Muscle of back (tissue), 13 donors: Measurements from ENCODE around the gene CCNDBP1. TPM values are rescaled to one million over a fixed set of nuclear protein-coding genes. Genes with fewer than 3 reads are reported as not detected.
A peak's percentile ranks its signal among the peaks of the same experiment; 100 is the strongest.
"Not testable (repeated sequence)": the region's sequence is repeated elsewhere in the genome, so short reads cannot be mapped to it uniquely, and the experiment has no call there.

Experiments
- DNase-seq, 3 donors: peaks; one replicate each; pipeline versions ENCODE4 v3.0.0 to v3.0.0-alpha.2; 2013
- long read RNA-seq, 9 donors: transcript quantifications; one replicate each; lab custom pipeline, GENCODE V29; 2026
- polyA plus RNA-seq, 10 donors: library from polyadenylated mRNA; unstranded; fragments of 120-200 nt; gene quantifications; one replicate each; pipeline ENCODE4 v1.2.1, GENCODE V29; 2013; ENCODE audit not compliant: insufficient read length in 10 of 10

CCNDBP1 gene, protein sequence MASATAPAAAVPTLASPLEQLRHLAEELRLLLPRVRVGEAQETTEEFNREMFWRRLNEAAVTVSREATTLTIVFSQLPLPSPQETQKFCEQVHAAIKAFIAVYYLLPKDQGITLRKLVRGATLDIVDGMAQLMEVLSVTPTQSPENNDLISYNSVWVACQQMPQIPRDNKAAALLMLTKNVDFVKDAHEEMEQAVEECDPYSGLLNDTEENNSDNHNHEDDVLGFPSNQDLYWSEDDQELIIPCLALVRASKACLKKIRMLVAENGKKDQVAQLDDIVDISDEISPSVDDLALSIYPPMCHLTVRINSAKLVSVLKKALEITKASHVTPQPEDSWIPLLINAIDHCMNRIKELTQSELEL
- 10 to 100 TPM; 36.2 to 46.0 (median 41.0) TPM for polyA plus RNA-seq
- long read RNA-seq, donor 1, transcript CCNDBP1-201 (11 exons, 3,660 nt): major isoform, 9 of 10 reads
- long read RNA-seq, donor 1, partial matches to known transcripts: 0 of 10 reads
- long read RNA-seq, donor 1, other reads (novel, unspliced or antisense): 0 of 10 reads
- long read RNA-seq, donor 2, transcript CCNDBP1-201 (11 exons, 3,660 nt): major isoform, 10 of 15 reads
- long read RNA-seq, donor 2, partial matches to known transcripts: 0 of 15 reads
- long read RNA-seq, donor 2, other reads (novel, unspliced or antisense): 0 of 15 reads
- long read RNA-seq, donor 3: 0 reads
- long read RNA-seq, donor 4, transcript CCNDBP1-201 (11 exons, 3,660 nt): major isoform, 12 of 14 reads
- long read RNA-seq, donor 4, partial matches to known transcripts: 0 of 14 reads
- long read RNA-seq, donor 4, other reads (novel, unspliced or antisense): 0 of 14 reads
- long read RNA-seq, donor 5, transcript CCNDBP1-201 (11 exons, 3,660 nt): major isoform, 9 of 11 reads
- long read RNA-seq, donor 5, partial matches to known transcripts: 0 of 11 reads
- long read RNA-seq, donor 5, other reads (novel, unspliced or antisense): 0 of 11 reads
- long read RNA-seq, donor 6, transcript CCNDBP1-201 (11 exons, 3,660 nt): major isoform, 14 of 18 reads
- long read RNA-seq, donor 6, partial matches to known transcripts: 0 of 18 reads
- long read RNA-seq, donor 6, other reads (novel, unspliced or antisense): 0 of 18 reads
- long read RNA-seq, donor 7, transcript CCNDBP1-207 (2 exons, 750 nt): major isoform, 8 of 16 reads
- long read RNA-seq, donor 7, transcript CCNDBP1-201 (11 exons, 3,660 nt): minor isoform, 6 of 16 reads
- long read RNA-seq, donor 7, partial matches to known transcripts: 0 of 16 reads
- long read RNA-seq, donor 7, other reads (novel, unspliced or antisense): 0 of 16 reads
- long read RNA-seq, donor 8, transcript CCNDBP1-201 (11 exons, 3,660 nt): major isoform, 14 of 15 reads
- long read RNA-seq, donor 8, partial matches to known transcripts: 0 of 15 reads
- long read RNA-seq, donor 8, other reads (novel, unspliced or antisense): 0 of 15 reads
- long read RNA-seq, donor 9, partial matches to known transcripts: 0 of 1 reads
- long read RNA-seq, donor 9, other reads (novel, unspliced or antisense): 0 of 1 reads

DNA sequence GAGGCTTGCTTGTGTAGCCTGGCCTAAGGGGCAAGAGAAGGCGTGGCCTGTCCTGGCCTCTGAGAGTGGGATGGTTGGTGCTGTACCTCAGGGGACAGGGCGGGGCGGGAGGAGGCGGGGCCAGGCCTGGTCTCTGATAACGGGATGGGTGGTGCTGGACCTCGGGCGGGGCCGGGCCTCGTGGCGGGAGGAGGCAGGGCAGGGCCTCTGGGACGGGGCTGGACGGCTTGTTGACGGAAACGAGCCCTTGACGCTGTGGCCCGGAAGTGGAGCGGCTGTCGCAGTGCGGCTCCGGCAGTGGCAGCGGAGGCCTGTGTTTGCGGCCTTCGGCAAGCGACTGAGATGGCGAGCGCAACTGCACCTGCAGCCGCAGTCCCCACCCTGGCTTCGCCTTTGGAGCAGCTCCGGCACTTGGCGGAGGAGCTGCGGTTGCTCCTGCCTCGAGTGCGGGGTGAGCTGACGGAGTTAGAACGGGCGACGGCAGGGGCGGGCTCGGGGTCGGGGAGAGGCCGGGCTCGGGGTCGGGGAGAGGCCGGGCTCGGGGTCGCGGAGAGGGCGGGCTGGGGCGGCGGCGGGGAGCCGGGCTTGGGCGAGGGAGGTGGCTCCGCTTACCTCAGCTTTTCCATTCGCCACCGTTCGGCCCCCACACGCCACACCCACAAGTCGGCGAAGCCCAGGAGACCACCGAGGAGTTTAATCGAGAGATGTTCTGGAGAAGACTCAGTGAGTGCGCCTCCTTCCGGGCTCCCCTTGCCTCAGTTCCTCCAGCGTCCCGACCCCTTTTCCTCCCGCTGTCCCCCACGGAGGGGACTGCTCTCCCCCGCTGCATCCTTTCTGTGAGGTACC is at the start of gene CCNDBP1:
Gene CCNDBP1 (plus strand): TSS at position 247 of the 846 bp plus-strand sequence. CDS start 96 bp downstream, at position 343.
- DNase-seq: peak; percentile 67 to 88 (median 73)

DNA sequence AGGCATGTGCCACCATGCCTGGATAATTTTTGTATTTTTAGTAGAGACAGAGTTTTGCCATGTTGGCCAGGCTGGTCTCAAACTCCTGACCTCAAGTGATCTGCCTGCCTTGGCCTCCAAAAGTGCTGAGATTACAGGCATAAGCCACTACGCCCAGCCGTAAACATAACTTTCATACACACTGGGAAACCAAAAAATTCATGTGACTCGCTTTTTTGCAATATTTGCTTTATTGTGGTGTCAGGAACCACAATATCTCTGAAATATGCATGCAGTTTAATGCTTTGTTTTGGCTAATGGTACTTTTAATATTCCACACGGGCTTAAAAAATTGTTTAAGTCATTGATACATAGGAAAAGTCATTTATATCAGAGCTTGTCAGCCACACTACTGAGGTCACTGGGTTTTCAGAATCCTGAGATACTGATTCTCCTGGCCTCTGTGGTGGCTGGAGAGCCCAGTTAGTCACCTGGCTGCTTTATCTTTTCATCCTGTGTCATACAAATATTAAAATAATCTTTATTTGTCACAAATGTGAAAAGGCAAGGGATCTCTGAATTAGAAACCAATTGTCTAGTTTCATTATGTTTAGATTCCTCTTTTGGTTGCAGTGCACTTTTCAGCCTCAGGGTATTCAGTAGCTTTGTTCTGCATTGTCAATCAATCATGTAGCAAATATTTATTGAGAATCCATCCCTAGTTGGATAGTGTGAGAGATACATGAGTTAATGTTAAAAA is 41.8 kb upstream of the CCNDBP1 start:
- DNase-seq: no peak

DNA sequence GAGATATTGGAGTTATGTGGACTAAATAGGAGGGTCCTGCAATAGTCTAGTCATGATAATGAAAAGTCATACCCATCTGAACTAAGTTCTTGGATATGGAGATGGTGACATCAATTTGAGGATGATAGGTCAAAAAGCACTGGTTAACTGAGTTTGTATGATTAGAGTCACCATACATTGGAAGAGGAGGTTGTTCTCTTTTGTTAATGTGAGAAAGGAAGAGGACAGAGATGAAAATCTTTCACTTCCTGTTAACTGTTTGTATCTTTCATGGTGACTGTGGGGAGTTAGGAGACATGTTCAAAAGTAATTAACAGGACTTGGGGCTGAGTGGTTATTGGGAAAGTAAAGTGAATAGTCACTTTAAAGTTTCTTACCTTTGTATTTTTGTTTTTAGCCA is 40.7 kb upstream of the CCNDBP1 start:
- no peak for DNase-seq

DNA sequence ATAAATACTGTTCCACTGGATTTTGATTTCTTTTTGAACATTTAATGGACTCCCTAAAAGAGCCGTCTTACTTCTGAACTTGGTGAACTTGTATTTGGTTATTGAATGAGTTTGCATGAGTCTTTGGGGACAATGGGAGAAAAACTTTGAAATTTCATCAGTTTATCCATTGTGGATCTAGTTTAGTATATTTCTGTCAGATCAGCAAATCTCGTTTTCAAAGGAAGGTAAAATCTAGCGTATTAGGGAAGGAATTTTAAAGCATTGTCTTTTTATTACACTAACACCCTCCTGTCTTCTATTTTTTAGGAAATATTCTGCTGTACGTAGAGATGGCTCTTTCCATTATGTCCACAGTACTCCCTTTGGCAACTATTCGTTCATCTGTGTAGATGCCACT is 39.0 kb upstream of the CCNDBP1 start:
- DNase-seq: no peak

DNA sequence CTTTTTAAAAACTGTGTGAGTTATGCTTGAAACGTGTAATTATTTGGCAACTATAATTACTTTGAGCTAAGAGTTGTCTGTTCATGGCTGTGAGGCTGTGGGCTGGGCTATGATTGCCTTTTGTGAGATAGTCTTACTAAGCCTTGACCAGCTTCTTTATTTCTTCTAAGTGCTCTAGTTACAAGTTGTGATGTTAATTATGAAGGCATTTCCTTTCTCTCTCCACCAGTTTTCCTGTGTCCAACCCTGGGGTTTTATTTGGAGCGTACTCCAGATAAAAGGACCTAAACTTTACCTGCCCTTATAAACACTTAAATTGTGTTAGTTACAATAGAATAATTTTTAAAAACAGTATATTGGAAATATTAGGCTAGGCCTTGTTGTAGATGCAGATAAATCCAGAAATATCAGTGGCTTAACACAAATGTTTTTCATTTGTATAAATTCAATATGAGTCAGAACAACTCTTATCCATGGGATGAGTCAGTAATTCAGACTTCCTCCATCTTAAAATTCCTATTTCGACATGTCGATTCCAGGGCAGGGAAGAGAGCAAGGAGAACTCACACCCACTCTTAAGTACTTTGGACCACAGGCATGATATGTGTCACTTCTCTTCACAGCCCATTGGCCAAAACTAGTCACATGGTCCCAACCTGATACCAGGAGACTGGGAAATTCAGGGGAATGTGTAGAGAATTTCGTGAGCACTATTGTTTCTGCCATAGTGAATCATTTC is 34.8 kb upstream of the CCNDBP1 start:
- DNase-seq: peak in 1 of 3 donors; percentile 92

DNA sequence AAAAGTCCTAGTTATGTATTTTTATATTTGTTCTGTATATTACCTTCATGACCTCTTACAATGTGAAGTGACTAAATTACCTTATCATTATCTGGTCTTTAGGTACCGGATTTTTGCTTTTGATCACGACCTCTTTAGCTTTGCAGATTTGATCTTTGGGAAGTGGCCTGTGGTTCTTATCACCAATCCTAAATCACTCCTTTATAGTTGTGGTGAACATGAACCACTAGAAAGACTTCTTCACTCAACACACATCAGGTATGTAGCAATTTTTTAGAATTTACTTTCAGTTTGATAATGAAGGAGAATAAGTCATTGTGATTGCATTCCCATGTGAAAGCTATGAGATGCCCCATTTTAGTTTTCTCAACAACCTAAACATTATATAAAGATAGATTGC is 33.5 kb upstream of the CCNDBP1 start:
- no peak for DNase-seq

DNA sequence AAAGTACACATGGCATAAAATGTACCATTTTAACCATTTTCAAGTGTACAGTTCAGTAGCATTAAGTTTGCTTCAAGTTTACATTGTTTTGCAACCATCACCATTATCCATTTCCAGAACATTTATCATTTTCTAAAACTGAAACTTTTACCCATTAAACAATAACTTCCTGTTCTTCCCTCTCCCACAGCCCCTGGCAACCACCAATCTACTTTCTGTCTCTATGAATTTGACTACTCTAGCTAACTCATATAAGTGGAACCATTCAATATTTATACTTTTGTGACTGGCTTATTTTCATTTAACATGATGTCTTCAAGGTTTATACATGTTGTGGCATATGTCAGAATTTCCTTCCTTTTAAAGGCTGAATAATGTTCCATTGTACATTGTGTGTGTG is 31.9 kb upstream of the CCNDBP1 start:
- no peak for DNase-seq

DNA sequence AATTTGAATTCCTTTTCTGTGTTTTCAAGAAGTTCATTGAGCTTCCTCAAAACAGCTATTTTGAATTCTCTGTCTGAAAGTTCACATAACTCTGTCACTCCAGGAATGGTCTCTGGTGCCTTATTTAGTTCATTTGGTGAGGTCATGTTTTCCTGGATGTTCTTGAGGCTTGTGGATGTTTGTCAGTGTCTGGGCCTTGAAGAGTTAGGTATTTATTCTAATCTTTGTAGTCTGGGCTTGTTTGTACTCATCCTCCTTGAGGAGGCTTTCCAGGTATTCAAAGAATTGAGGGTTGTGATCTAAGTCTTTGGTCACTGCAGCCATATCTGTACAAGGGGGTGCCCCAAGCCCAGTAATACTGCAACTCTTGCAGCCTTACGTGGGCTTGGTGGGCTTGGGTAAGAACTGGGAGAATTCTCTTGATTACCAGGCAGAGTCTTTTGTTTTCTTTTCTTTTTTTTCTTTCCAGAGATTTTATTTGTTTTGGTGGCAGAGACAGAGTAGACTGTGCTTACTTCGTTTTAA is 19.3 kb upstream of the CCNDBP1 start:
- no peak for DNase-seq

DNA sequence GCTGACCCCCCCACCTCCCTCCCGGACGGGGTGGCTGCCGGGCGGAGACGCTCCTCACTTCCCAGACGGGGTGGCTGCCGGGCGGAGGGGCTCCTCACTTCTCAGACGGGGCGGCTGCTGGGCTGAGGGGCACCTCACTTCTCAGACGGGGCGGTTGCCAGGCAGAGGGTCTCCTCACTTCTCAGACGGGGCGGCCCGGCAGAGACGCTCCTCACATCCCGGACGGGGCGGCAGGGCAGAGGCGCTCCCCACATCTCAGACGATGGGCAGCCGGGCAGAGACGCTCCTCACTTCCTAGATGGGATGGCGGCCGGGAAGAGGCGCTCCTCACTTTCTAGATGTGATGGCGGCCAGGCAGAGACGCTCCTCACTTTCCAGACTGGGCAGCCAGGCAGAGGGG is 17.9 kb upstream of the CCNDBP1 start:
- DNase-seq: not testable (repeated sequence)

DNA sequence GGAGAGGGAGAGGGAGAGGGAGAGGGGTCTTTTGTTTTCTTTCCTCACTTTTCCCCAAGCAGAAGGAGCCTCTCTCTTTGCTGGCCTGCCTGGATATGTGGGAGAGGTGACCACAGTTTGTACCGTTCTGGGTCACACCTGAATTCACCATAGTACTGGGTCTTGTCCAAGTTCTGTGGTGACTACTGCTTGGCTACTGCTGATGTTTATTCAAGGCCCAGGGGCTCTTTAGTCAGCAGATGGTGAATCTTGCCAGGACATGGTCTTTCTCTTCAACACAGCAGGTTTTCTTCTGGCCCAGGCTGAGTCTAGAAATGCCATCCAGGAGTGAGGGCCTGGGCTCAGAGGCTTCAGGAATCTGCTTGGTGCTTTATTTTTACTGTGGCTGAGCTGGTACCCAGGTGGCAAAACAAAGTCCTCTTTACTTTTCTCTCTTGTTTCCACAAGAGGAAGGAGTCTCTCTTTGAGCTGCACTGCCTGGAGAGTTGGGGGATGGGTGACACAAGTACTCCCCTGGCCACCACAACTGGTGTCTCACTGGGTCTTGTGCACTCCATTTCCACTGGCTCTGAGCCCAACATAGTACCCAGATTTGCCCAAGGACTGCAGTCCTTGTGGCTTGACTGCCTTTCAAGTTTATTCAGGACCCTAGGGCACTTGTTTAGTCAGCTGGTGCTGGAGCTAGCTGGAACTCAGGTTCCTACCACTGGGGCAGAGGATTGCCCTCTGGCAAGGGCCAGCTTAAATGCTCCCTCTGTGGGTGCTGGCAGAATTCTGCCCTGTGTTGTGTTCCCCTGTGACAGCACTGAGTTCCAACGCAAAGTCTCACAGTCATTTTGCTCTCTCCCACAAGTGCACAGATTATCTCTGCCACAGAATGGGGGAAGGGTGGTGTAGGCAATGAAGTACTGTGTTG is 16.8 kb upstream of the CCNDBP1 start:
- DNase-seq: no peak

DNA sequence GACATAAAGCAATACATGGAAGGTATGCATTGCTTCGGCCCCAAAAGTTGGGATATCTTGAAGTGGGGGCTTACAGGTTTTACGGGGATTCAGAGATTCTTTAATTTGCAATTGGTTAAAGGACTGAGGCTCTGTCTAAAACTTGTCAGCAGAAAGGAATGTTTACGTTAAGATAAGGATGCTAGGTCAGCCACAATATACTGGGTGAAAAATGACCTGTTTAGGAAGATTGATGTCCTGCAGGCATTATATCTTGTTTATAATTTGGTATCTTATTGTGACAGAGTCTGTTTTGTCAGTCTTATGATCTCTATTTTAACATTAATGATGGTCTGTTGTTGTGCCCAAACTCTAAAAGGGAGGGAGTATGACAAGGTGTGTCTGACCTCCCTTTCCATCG is 15.3 kb upstream of the CCNDBP1 start:
- DNase-seq: no peak

DNA sequence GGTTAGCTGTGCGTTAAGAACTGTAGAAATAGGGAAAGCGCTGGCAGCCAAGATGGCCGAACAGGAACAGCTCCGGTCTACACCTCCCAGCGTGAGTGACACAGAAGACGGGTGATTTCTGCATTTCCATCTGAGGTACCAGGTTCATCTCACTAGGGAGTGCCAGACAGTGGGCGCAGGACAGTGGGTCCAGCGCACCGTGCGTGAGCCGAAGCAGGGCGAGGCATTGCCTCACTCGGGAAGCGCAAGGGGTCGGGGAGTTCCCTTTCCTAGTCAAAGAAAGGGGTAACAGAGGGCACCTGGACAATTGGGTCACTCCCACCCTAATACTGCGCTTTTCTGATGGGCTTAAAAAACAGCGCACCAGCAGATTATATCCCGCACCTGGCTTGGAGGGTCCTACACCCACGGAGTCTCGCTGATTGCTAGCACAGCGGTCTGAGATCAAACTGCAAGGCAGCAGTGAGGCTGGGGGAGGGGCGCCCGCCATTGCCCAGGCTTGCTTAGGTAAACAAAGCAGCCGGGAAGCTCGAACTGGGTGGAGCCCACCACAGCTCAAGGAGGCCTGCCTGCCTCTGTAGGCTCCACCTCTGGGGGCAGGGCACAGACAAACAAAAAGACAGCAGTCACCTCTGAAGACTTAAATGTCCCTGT is 9.4 kb upstream of the CCNDBP1 start:
- not testable (repeated sequence) for DNase-seq

DNA sequence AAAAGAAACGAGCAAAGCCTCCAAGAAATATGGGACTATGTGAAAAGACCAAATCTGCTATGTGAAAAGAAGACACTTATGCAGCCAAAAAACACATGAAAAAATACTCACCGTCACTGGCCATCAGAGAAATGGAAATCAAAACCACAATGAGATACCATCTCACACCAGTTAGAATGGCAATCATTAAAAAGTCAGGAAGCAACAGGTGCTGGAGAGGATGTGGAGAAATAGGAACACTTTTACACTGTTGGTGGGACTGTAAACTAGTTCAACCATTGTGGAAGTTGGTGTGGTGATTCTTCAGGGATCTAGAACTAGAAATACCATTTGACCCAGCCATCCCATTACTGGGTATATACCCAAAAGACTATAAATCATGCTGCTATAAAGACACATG is 8.1 kb upstream of the CCNDBP1 start:
- DNase-seq: not testable (repeated sequence)

DNA sequence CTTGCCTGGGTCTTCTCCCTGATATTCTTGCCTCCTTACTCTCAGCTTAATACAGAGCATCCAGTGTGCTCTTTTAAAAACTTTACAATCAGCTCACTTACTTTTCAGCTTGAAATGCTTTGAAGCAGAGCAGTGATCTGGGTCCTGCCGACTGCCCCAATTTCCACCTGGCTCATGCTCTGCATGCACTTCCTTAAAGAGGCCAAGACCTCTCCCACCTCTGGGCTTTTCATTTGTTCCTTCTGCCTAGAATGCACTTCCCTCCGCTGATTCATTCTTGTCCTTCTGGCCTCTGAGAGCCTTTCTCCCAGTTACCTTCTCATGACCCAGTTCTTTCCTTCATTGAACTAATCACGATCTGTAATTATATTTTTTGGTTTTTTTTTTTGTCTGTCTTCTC is 1.9 kb upstream of the CCNDBP1 start:
- no peak for DNase-seq

DNA sequence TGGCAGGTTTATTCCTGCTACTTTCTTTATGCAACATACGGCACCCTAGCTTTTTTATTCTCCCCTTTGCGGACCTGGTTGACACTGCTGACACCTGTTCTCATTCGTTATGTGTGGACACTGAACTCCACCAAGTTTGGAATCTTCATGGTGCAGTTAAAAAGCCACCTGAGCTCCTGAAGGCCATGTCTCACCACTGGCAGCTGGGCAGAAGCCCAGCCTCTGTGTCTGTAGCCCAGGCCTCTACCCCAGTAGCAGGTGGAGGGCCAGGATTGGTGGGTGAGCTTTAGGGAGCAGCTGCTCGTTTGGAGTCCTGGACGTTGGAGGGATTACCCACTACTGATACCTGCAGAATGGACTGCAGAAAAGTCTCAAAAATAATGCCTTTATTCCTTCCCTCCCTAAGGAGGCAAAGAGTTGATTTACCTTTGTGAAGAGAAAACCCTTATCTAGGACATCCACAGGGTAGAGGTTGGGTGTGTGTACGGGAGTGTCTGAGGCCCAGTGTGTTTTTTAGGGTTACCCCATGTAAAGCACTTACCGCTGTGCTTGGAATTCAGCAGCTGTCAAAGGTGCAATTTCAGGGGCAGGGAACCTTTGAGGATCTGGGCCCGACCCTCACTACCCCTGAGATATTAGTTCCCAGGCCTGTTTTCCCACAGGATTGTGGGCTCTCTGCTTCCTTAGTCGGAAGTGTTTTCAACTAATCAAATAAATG is 637 bp upstream of the CCNDBP1 start:
- DNase-seq: no peak

DNA sequence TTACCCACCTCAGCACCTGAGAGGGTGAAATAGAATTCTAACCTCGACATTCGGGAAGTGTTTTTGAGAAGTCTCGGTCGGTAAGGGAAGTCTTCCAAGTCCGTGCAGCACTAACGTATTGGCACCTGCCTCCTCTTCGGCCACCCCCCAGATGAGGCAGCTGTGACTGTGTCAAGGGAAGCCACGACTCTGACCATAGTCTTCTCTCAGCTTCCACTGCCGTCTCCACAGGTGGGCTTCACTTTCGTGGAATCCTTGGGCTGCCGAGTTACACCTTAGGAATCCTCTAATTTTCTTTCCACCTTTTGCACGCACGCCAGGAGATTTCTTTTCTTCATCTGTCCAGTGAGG is 775 bp downstream of the CCNDBP1 start:
- DNase-seq: peak in 1 of 3 donors; percentile 17
